GM12891 (cell line): Measurements from ENCODE around the gene UMAD1.

Experiments used
- POLR2A ChIP-seq: IDR thresholded peaks from 2 replicates; pipeline ENCODE4 v1.6.1; 2011; ENCODE audit warnings: low read depth, low read length, control low read depth
- POLR2AphosphoS5 ChIP-seq: IDR thresholded peaks from 2 replicates; pipeline ENCODE4 v1.6.1; 2011; ENCODE audit warnings: low read depth, low read length, control low read depth
- POU2F2 ChIP-seq: IDR thresholded peaks from 2 replicates; pipeline ENCODE4 v1.6.1; 2011; ENCODE audit warnings: low read depth, mild to moderate bottlenecking, control low read depth, low read length, moderate library complexity

DNA sequence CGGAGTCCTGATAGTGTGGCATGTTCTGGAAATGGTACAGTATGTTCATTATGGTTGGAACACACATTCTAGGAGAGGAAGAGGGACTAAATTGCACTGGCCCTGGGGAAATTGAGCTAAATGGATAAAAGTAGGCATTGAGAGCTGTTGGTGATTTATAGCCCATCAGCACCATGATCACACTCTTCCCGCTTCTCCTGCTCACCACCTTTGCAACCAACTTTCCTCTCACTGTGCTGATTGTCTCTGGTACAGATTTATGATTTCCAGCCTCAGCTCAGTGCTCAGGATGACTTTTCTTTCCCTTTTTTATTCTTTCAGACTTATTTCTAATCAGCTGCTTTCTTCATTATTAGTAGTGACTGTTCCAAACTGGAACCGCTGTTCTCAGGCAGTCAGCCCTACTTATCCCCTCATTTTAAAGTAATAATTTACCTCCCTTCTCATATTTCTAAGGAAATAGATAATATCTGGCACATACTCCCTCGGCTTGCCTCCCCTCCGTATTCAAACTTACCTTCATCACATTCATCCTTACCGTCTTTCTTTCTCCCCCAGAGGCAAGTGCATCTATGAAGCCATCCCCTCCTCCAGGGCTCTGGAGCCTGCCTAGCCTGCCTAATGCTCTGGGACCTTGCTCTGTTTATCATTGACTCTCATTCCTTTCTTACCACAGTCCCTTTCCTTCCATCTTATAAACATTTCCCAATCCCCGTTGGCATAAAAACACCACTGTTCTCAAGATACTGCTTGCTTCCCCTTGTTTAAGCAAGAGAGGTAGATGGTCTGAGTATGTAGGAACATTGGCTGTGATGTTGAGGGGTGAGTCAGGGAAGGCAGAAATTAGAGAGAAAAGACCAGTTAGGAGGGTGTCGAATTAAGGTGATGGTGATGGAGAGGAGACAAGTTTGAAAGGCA is 129.4 kb downstream of the UMAD1 start:
- TF ChIP-seq POLR2A (no peak), POLR2AphosphoS5 (no peak), POU2F2 (no peak)
